ENCODE data around the gene EFHD2. TPM values are rescaled to one million over a fixed set of nuclear protein-coding genes. Genes with fewer than 3 reads are reported as not detected.

EFHD2 gene
- total RNA-seq, 1 experiment from 2014 or later, result 69.7 TPM

- Histone ChIP-seq H3K4me3 (replicated peaks in 1 of 2; ENCODE audit: low read depth in 1 of 2, low read length in 2 of 2) (no peak overlapping the region), H3K27ac (ENCODE audit: low read depth, low read length) (no peak overlapping the region), H3K36me3 (ENCODE audit: control insufficient read depth in 1 of 2, insufficient read depth in 2 of 2, low read length in 2 of 2) (no peaks in the 10 kb centered on the region), H3K9ac (ENCODE audit: low read length) (no peak overlapping the region), H3K4me2 (ENCODE audit: low read length) (no peak overlapping the region), H3K9me3 (ENCODE audit: control insufficient read depth in 1 of 2, insufficient read depth in 1 of 2, low read depth in 1 of 2, low read length in 2 of 2) (no peaks in the 10 kb centered on the region), H3K27me3 (ENCODE audit: insufficient read depth, low read length) (no peaks in the 10 kb centered on the region), H3K4me1 (ENCODE audit: control insufficient read depth in 1 of 2, insufficient read depth in 2 of 2, low read length in 2 of 2) (peaks cover 3 to 15% of the 10 kb centered on the region in 2 experiments; a peak in 3 of 4 replicates), H3K9me2 (ENCODE audit: insufficient read depth) (no peaks in the 10 kb centered on the region), H3K79me2 (ENCODE audit: insufficient read depth, low read length) (peaks cover 6% of the 10 kb centered on the region), H2AFZ (ENCODE audit: low read depth, low read length, poor library complexity, severe bottlenecking) (no peak overlapping the region), H4K20me1 (ENCODE audit: insufficient read depth) (no peaks in the 10 kb centered on the region)
- CTCF ChIA-PET, result no interaction called here
- intact Hi-C loops (cut with micrococcal nuclease), result no loop called here
- DNase-seq (ENCODE audit: low read depth, low spot score) (no peak), ATAC-seq (no peak)
- POLR2A ChIA-PET, result no interaction called here
- no TSS peak for BruUV-seq (replicated peaks)
- TF ChIP-seq SRF (IDR thresholded peaks at IDR 0.05; ENCODE audit: low read depth) (no peak), POLR2AphosphoS5 (IDR thresholded peaks at IDR 0.05; ENCODE audit: low read depth, low read length) (no peak), REST (IDR thresholded peaks at IDR 0.05; ENCODE audit: low read depth) (no peak)
- RAD21 ChIA-PET (ENCODE audit: low non-redundant PET in 1 of 2, low total read pairs in 2 of 2, uncharacterized antibody in 2 of 2, unreplicated experiment in 2 of 2), result no interaction called here
Observed at GRCh38 chr1:15405106-15405850, 4.4 kb upstream of the EFHD2 start.

All from HCT116 (cell line).